Activated CD8-positive, alpha-beta T cell treated with anti-CD3 and anti-CD28 coated beads for 36 hours (primary cell): ENCODE data around the gene TFE3. TPM values are rescaled to one million over a fixed set of nuclear protein-coding genes. Genes with fewer than 3 reads are reported as not detected.
"Not testable (repeated sequence)": the region's sequence is repeated elsewhere in the genome, so short reads cannot be mapped to it uniquely, and the experiment has no call there.

Source experiments
- ATAC-seq: fragments of 200-7000 bp; cut with Tn5 transposase; one replicate; pipeline ENCODE4 v1.10.0; 2021; ENCODE audit warnings: mild to moderate bottlenecking, moderate library complexity
- CTCF ChIA-PET: fragments of 350-600 bp; sonication (Branson Sonifier 250); formaldehyde crosslinking; loops from one replicate; lab custom pipeline; 2021; ENCODE audit warnings: antibody characterized with exemption; lab: Charles Lee
- POLR2A ChIA-PET: fragments of 350-600 bp; sonication (Branson Sonifier 250); formaldehyde crosslinking; loops from one replicate; lab custom pipeline; 2021; ENCODE audit warnings: antibody characterized with exemption; lab: Charles Lee
- DNase-seq: peaks from one replicate; pipeline ENCODE4 v3.0.0-alpha.2; 2020
- H3K27ac Mint-ChIP-seq: one replicate; pipeline ENCODE4 v1.8.0; 2021; ENCODE audit warnings: mild to moderate bottlenecking, mixed read lengths
- H3K27me3 Mint-ChIP-seq: one replicate; pipeline ENCODE4 v1.8.0; 2021; ENCODE audit warnings: mixed read lengths
- H3K36me3 Mint-ChIP-seq: one replicate; pipeline ENCODE4 v1.8.0; 2021; ENCODE audit warnings: low read depth, mixed read lengths
- H3K4me1 Mint-ChIP-seq: one replicate; pipeline ENCODE4 v1.8.0; 2021; ENCODE audit warnings: low read depth, mixed read lengths
- H3K4me3 Mint-ChIP-seq: one replicate; pipeline ENCODE4 v1.8.0; 2021; ENCODE audit warnings: mild to moderate bottlenecking, moderate library complexity, mixed read lengths
- H3K9me3 Mint-ChIP-seq: one replicate; pipeline ENCODE4 v1.8.0; 2021; ENCODE audit warnings: mixed read lengths
- intact Hi-C: fragments of 100-400 bp; cut with micrococcal nuclease; formaldehyde crosslinking; loops from one replicate; pipeline ENCODE4 v1.10.0; 2022
- total RNA-seq, 2 experiments: library from RNA; stranded (reverse); gene quantifications; one replicate each; pipeline ENCODE4 v1.2.3, GENCODE V29; 2021
- TF ChIP-seq, protein P1 (sequence below): fragments of 200-600 bp; IDR thresholded peaks from one replicate; pipeline ENCODE4 v1.8.0; 2022; ENCODE audit warnings: antibody characterized with exemption, mild to moderate bottlenecking

The TFE3 gene
- total RNA-seq, 2 experiments from 2014 or later: 17.9 to 19.5 TPM

GRCh38 chrX:48989483-48989882 is 53.7 kb downstream of the TFE3 start:
- H3K36me3 Mint-ChIP-seq: peaks cover 21% of the 10 kb centered on the region
- no peaks in the 10 kb centered on the region for H3K27me3 Mint-ChIP-seq
- H3K27ac Mint-ChIP-seq: no peak overlapping the region
- TF ChIP-seq, protein P1, sequence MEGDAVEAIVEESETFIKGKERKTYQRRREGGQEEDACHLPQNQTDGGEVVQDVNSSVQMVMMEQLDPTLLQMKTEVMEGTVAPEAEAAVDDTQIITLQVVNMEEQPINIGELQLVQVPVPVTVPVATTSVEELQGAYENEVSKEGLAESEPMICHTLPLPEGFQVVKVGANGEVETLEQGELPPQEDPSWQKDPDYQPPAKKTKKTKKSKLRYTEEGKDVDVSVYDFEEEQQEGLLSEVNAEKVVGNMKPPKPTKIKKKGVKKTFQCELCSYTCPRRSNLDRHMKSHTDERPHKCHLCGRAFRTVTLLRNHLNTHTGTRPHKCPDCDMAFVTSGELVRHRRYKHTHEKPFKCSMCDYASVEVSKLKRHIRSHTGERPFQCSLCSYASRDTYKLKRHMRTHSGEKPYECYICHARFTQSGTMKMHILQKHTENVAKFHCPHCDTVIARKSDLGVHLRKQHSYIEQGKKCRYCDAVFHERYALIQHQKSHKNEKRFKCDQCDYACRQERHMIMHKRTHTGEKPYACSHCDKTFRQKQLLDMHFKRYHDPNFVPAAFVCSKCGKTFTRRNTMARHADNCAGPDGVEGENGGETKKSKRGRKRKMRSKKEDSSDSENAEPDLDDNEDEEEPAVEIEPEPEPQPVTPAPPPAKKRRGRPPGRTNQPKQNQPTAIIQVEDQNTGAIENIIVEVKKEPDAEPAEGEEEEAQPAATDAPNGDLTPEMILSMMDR: no peak
- no peak for ATAC-seq
- no peaks in the 10 kb centered on the region for H3K4me1 Mint-ChIP-seq
- no peak for DNase-seq
- no peaks in the 10 kb centered on the region for H3K9me3 Mint-ChIP-seq
- intact Hi-C loops: no loop called here
- H3K4me3 Mint-ChIP-seq: no peak overlapping the region
- ChIA-PET CTCF (no interaction called here), POLR2A (no interaction called here)

DNA sequence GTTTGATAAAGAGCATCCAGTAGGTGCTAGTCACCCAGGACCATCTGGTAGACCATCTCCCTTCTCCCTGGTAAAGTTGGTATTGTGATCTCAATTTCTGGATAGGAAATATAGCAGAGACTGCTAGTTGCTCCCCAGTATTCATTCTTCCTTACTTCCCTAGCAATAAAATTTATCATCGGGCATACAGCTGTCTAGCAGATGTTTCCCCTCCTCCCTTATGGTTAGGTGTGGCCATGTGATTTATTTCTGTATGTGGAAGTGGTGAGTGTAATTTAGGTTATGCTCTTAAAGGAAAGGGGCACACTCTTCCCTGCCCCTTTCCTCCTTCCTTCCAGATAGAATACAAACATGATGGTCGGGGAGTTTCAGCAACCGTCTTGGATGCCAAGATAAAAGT is 59.3 kb downstream of the TFE3 start:
- H3K4me3 Mint-ChIP-seq: no peak overlapping the region
- no peaks in the 10 kb centered on the region for H3K4me1 Mint-ChIP-seq
- ChIA-PET POLR2A (no interaction called here), CTCF (no interaction called here)
- no peaks in the 10 kb centered on the region for H3K27me3 Mint-ChIP-seq
- TF ChIP-seq, protein P1: no peak
- peaks cover 26% of the 10 kb centered on the region for H3K36me3 Mint-ChIP-seq
- no peak overlapping the region for H3K27ac Mint-ChIP-seq
- intact Hi-C loops: no loop called here
- H3K9me3 Mint-ChIP-seq: no peaks in the 10 kb centered on the region
- DNase-seq (no peak), ATAC-seq (no peak)

- POLR2A ChIA-PET: no interaction called here
- Mint-ChIP-seq H3K4me1 (no peaks in the 10 kb centered on the region), H3K27ac (no peak overlapping the region), H3K9me3 (no peaks in the 10 kb centered on the region), H3K4me3 (no peak overlapping the region), H3K27me3 (no peaks in the 10 kb centered on the region), H3K36me3 (peaks cover 25% of the 10 kb centered on the region)
- ATAC-seq: no peak
- CTCF ChIA-PET: no interaction called here
- no peak for DNase-seq
- TF ChIP-seq, protein P1: no peak
- intact Hi-C loops: no loop called here
These were observed 60.1 kb downstream of the TFE3 start for GRCh38 chrX:48983081-48983480.

DNA sequence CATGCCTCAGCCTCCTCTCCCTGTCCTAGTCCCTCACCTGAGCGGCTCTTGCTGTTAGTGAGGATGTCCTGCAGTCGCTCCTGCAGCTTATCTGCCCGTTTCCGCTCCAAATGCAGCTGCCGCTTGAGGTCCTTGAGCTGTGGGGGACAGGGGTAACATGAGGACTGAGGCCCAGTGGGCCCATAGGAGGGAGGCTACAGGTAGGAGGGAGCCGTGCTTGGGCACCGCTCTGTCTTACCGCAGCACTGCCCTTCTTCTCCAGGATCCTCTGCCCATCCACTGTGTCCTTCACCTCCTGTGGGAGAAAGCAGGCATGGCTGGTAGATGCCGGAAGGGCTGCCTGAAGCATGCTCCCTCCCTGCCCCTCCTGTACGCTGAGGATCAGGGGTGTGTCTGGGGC is 62.0 kb downstream of the TFE3 start:
- H3K27me3 Mint-ChIP-seq: no peaks in the 10 kb centered on the region
- ChIA-PET POLR2A (interaction anchor here (0.6 kb wide), 1 partner anchor 321 kb away, joined by 5 read pairs; no protein-coding TSS in a partner anchor), CTCF (no interaction called here)
- H3K4me1 Mint-ChIP-seq: no peaks in the 10 kb centered on the region
- H3K27ac Mint-ChIP-seq: no peak overlapping the region
- no peaks in the 10 kb centered on the region for H3K9me3 Mint-ChIP-seq
- H3K4me3 Mint-ChIP-seq: no peak overlapping the region
- ATAC-seq: no peak
- H3K36me3 Mint-ChIP-seq: peaks cover 31% of the 10 kb centered on the region
- TF ChIP-seq, protein P1: no peak
- DNase-seq: no peak
- intact Hi-C loops: no loop called here

DNA sequence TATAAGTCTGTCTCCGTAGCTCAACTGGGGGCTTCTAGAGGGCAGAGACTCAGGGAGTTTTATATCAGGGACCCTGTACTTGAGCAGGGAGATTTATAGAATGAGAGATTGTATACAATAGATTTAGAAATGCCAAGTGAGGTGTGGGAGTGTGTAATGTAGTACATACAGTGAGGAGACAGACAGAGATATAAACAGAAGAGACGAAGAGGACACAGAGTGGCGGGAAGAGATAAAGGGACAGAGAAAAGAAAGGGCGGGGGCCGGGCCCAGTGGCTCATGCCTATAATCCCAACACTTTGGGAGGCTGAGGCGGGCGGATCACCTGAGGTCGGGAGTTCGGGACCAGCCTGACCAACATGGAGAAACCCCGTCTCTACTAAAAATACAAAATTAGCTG is 62.8 kb downstream of the TFE3 start:
- H3K27me3 Mint-ChIP-seq, H3K4me3 Mint-ChIP-seq, H3K27ac Mint-ChIP-seq, intact Hi-C loops, H3K4me1 Mint-ChIP-seq, ATAC-seq, DNase-seq, H3K9me3 Mint-ChIP-seq, CTCF ChIA-PET, POLR2A ChIA-PET: not testable (repeated sequence)
- H3K36me3 Mint-ChIP-seq: peaks cover 33% of the 10 kb centered on the region

Other genes with a start within 250 kb of the TFE3 start
- 10 to 100 TPM; 51.2 to 54.5 TPM for gene HDAC6, start 241.3 kb downstream of the TFE3 start, total RNA-seq
- gene ERAS, start 216.8 kb downstream of the TFE3 start, total RNA-seq: not detected
- 1 to 10 TPM; 1.1 to 1.4 TPM for gene PCSK1N, start 207.7 kb downstream of the TFE3 start, total RNA-seq
- gene TIMM17B, start 145.6 kb downstream of the TFE3 start, total RNA-seq: 10 to 100 TPM; 50.1 to 52.2 TPM
- 10 to 100 TPM; 63.9 to 66.5 TPM for gene PQBP1, start 145.4 kb downstream of the TFE3 start, total RNA-seq
- 10 to 100 TPM; 14.7 to 15.0 TPM for gene SLC35A2, start 131.7 kb downstream of the TFE3 start, total RNA-seq
- gene PIM2, start 124.3 kb downstream of the TFE3 start, total RNA-seq: 100 to 1,000 TPM; 169 to 177 TPM
- 10 to 100 TPM; 50.6 to 51.5 TPM for gene OTUD5, start 85.8 kb downstream of the TFE3 start, total RNA-seq
- gene KCND1, start 71.5 kb downstream of the TFE3 start, total RNA-seq: 1 to 10 TPM; 2.5 to 2.6 TPM
- gene GRIPAP1, start 41.1 kb downstream of the TFE3 start, total RNA-seq: 10 to 100 TPM; 64.3 to 67.7 TPM
- gene CCDC120, start 15.6 kb upstream of the TFE3 start, total RNA-seq: 1 to 10 TPM; 3.5 to 3.7 TPM
- gene PRAF2, start 30.6 kb upstream of the TFE3 start, total RNA-seq: 10 to 100 TPM; 10.8 to 12.4 TPM
- gene WDR45, start 36.5 kb upstream of the TFE3 start, total RNA-seq: 10 to 100 TPM; 16.9 to 19.6 TPM
- 10 to 100 TPM; 18.5 to 19.0 TPM for gene GPKOW, start 80.4 kb upstream of the TFE3 start, total RNA-seq
- under 1 TPM; 0.54 to 0.87 TPM for gene MAGIX, start 119.4 kb upstream of the TFE3 start, total RNA-seq
- gene PLP2, start 128.5 kb upstream of the TFE3 start, total RNA-seq: 100 to 1,000 TPM; 130 to 136 TPM
- 10 to 100 TPM; 25.9 TPM for gene PRICKLE3, start 143.0 kb upstream of the TFE3 start, total RNA-seq
- gene SYP, start 156.8 kb upstream of the TFE3 start, total RNA-seq: 10 to 100 TPM; 10.2 to 11.4 TPM
- gene CACNA1F, start 190.0 kb upstream of the TFE3 start, total RNA-seq: 1 to 10 TPM in 1 of 2 experiments, under 1 TPM in 1; 0.90 to 1.1 TPM
- gene CCDC22, start 192.1 kb upstream of the TFE3 start, total RNA-seq: 10 to 100 TPM; 27.4 to 29.9 TPM
- gene FOXP3, start 221.4 kb upstream of the TFE3 start, total RNA-seq: 10 to 100 TPM; 22.3 to 23.5 TPM
- gene PPP1R3F, start 226.4 kb upstream of the TFE3 start, total RNA-seq: 1 to 10 TPM; 4.8 to 5.4 TPM